Endothelial cell of umbilical vein (primary cell): Measurements from ENCODE around the gene CHST12.

Experiments
- CTCF ChIP-seq, 2 donors: IDR thresholded peaks; 1 replicate in 1 of 2; 2 replicates in 1 of 2; pipeline ENCODE4 v1.5.1; 2011; ENCODE audit warnings: low read length in 2 of 2, mild to moderate bottlenecking in 2 of 2, moderate library complexity in 2 of 2, control low read depth in 1 of 2, inconsistent platforms in 1 of 2, low read depth in 1 of 2; ENCODE audit not compliant: insufficient read depth in 1 of 2; ENCODE audit errors: extremely low read depth in 1 of 2
- MAX ChIP-seq: IDR thresholded peaks from 2 replicates; pipeline ENCODE4 v1.6.1; 2011; ENCODE audit not compliant: insufficient read depth, insufficient read length
- POLR2AphosphoS5 ChIP-seq: IDR thresholded peaks from 2 replicates; pipeline ENCODE4 v1.6.1; 2012; ENCODE audit warnings: low read depth, mild to moderate bottlenecking, control low read depth, low read length, moderate library complexity; ENCODE audit not compliant: insufficient read depth

- TF ChIP-seq CTCF (IDR thresholded peaks at IDR 0.05; ENCODE audit: extremely low read depth in 1 of 2, insufficient read depth in 1 of 2, low read depth in 1 of 2, low read length in 2 of 2) (no peak), MAX (no peak), POLR2AphosphoS5 (no peak)
These were observed 76.6 kb downstream of the CHST12 start for GRCh38 chr7:2480070-2480408.
